Measurements from ENCODE around the gene SUN5. TPM values are rescaled to one million over a fixed set of nuclear protein-coding genes. Genes with fewer than 3 reads are reported as not detected.

Gene SUN5
- total RNA-seq, 1 experiment from 2014 or later = not detected

- intact Hi-C loops (cut with micrococcal nuclease; ENCODE audit: unreplicated experiment) = loop anchor here (10.0 kb wide), 1 partner anchor 96 kb away; no protein-coding TSS in a partner anchor
- H3K9me3 Mint-ChIP-seq (ENCODE audit: unreplicated experiment) = peaks cover 10% of the 10 kb centered on the region
- H3K27ac Mint-ChIP-seq (ENCODE audit: unreplicated experiment) = no peak overlapping the region
- H3K27me3 Mint-ChIP-seq (ENCODE audit: insufficient read depth, unreplicated experiment) = peaks cover 17% of the 10 kb centered on the region
- no peaks in the 10 kb centered on the region for H3K4me1 Mint-ChIP-seq (ENCODE audit: low read depth, unreplicated experiment)
- Histone ChIP-seq H3K36me3 (ENCODE audit: control insufficient read depth, insufficient read depth, low read length) (no peaks in the 10 kb centered on the region), H3K27me3 (replicated peaks; ENCODE audit: control insufficient read depth, insufficient read depth, low read length) (0 out of 2 replicates have a peak, but pooled peaks cover 1% of the 10 kb centered on the region), H3K4me3 (ENCODE audit: low read depth, low read length) (no peak overlapping the region), H3K4me1 (no peaks in the 10 kb centered on the region), H3K9me3 (peaks cover 10% of the 10 kb centered on the region)
- H3K4me3 Mint-ChIP-seq (ENCODE audit: unreplicated experiment) = no peak overlapping the region
- no peak for TF ChIP-seq CTCF (IDR thresholded peaks at IDR 0.05; ENCODE audit: insufficient read depth in 1 of 2, low read depth in 1 of 2, low read length in 1 of 2, severe bottlenecking in 1 of 2, unreplicated experiment in 1 of 2)
- no TSS peak for BruUV-seq (replicated peaks)
- H3K36me3 Mint-ChIP-seq (ENCODE audit: insufficient read depth, unreplicated experiment) = no peaks in the 10 kb centered on the region
- ChIA-PET CTCF (no interaction called here), POLR2A (interaction anchor here (0.7 kb wide), 1 partner anchor 71 kb away, joined by 4 read pairs; no protein-coding TSS in a partner anchor)
- no peak for DNase-seq
Measured at GRCh38 chr20:33000802-33001466, 3.3 kb downstream of the SUN5 start.

DNA sequence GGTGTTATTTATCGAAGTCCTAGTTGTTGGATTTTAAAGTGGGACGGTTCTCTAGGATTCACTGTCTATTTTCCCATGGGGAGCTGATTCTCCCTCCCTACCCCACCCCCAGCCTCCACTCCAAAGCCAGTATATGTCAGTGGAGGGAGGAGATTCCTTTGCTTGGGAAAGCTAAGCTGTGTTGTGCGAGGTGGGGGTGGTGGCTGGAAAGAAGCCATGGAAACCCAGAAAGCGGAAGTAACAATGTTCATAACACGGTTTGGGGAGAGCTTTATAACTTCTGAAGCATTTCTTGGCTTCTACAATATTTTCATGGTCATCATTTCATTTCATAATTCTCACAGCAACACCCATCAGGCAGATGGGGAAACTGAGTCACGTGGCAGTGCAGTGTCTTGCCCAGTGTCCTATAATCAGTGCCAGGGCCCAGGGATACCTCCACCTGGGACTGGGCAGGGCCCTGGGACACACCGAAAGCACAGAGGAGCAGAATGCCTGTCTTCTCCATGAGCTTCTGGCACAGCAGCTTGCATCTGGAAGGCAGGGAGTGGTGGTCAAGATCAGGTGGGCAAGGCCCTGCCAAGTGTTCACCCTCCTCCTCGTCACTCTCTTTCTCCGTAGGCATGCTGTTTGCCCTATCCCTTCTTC lies 4.5 kb downstream of the SUN5 start:
- H3K4me1 ChIP-seq = no peaks in the 10 kb centered on the region
- DNase-seq = no peak
- Mint-ChIP-seq H3K36me3 (ENCODE audit: insufficient read depth, unreplicated experiment) (no peaks in the 10 kb centered on the region), H3K27ac (ENCODE audit: unreplicated experiment) (no peak overlapping the region), H3K4me1 (ENCODE audit: low read depth, unreplicated experiment) (no peaks in the 10 kb centered on the region), H3K4me3 (ENCODE audit: unreplicated experiment) (no peak overlapping the region), H3K9me3 (ENCODE audit: unreplicated experiment) (peaks cover 6% of the 10 kb centered on the region), H3K27me3 (ENCODE audit: insufficient read depth, unreplicated experiment) (peaks cover 16% of the 10 kb centered on the region)
- ChIA-PET CTCF (interaction anchor here (0.6 to 0.7 kb wide), 2 partner anchors 950 to 1167 kb away, joined by 3 read pairs; no protein-coding TSS in a partner anchor), POLR2A (no interaction called here)
- no peaks in the 10 kb centered on the region for H3K36me3 ChIP-seq (ENCODE audit: control insufficient read depth, insufficient read depth, low read length)
- BruUV-seq (replicated peaks) = no TSS peak
- no peak overlapping the region for H3K4me3 ChIP-seq (ENCODE audit: low read depth, low read length)
- TF ChIP-seq CTCF (IDR thresholded peaks at IDR 0.05; ENCODE audit: insufficient read depth in 1 of 2, low read depth in 1 of 2, low read length in 1 of 2, severe bottlenecking in 1 of 2, unreplicated experiment in 1 of 2) = no peak
- 0 out of 2 replicates have a peak, but pooled peaks cover 1% of the 10 kb centered on the region for H3K27me3 ChIP-seq (replicated peaks; ENCODE audit: control insufficient read depth, insufficient read depth, low read length)
- intact Hi-C loops (cut with micrococcal nuclease; ENCODE audit: unreplicated experiment) = loop anchor here (10.0 kb wide), 1 partner anchor 95 kb away; no protein-coding TSS in a partner anchor
- H3K9me3 ChIP-seq = peaks cover 8% of the 10 kb centered on the region

DNA sequence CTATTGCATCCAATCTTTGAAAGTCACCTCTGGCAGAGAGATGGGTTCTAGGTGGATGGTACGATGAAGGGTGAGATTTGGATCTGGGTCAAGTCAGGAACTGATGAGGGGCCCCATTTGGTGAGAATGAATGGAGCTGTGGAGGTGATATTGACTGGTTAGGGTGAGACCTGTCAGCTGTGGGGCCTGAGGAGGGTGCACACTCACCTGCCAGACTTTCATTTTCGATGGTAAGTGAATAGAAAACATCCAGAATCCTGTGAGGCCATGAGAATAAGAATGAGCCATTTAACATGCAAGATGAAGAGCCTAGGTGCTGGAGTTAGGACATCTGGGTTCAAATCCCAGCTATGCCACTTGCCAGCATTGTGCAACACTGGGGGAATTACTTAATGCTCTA lies 6.8 kb downstream of the SUN5 start:
- Histone ChIP-seq H3K4me1 (no peaks in the 10 kb centered on the region), H3K27me3 (replicated peaks; ENCODE audit: control insufficient read depth, insufficient read depth, low read length) (0 out of 2 replicates have a peak, but pooled peaks cover 1% of the 10 kb centered on the region), H3K9me3 (peaks cover 7% of the 10 kb centered on the region), H3K36me3 (ENCODE audit: control insufficient read depth, insufficient read depth, low read length) (no peaks in the 10 kb centered on the region), H3K4me3 (ENCODE audit: low read depth, low read length) (no peak overlapping the region)
- ChIA-PET POLR2A (no interaction called here), CTCF (no interaction called here)
- no peak overlapping the region for H3K4me3 Mint-ChIP-seq (ENCODE audit: unreplicated experiment)
- peaks cover 15% of the 10 kb centered on the region for H3K9me3 Mint-ChIP-seq (ENCODE audit: unreplicated experiment)
- no peak for DNase-seq
- no peaks in the 10 kb centered on the region for H3K4me1 Mint-ChIP-seq (ENCODE audit: low read depth, unreplicated experiment)
- no peak overlapping the region for H3K27ac Mint-ChIP-seq (ENCODE audit: unreplicated experiment)
- H3K27me3 Mint-ChIP-seq (ENCODE audit: insufficient read depth, unreplicated experiment) = peaks cover 20% of the 10 kb centered on the region
- BruUV-seq (replicated peaks) = no TSS peak
- intact Hi-C loops (cut with micrococcal nuclease; ENCODE audit: unreplicated experiment) = no loop called here
- TF ChIP-seq CTCF (IDR thresholded peaks at IDR 0.05; ENCODE audit: insufficient read depth in 1 of 2, low read depth in 1 of 2, low read length in 1 of 2, severe bottlenecking in 1 of 2, unreplicated experiment in 1 of 2) = no peak
- H3K36me3 Mint-ChIP-seq (ENCODE audit: insufficient read depth, unreplicated experiment) = no peaks in the 10 kb centered on the region
